H9 (cell line): ENCODE data around the gene AFAP1L2. TPM values are rescaled to one million over a fixed set of nuclear protein-coding genes. Genes with fewer than 3 reads are reported as not detected.

ENCODE experiments used
- DNase-seq: peaks from one replicate; pipeline ENCODE4 v3.0.0-alpha.2; 2017
- H2AFZ ChIP-seq: one replicate; pipeline ENCODE4 v1.6.1; 2013; ENCODE audit warnings: mild to moderate bottlenecking, low read length, control low read depth, moderate library complexity
- H2AK5ac ChIP-seq: 2 replicates; pipeline ENCODE4 v1.6.1; 2013; ENCODE audit warnings: low read length, control low read depth, mixed read lengths; ENCODE audit not compliant: insufficient read length
- H2BK120ac ChIP-seq: one replicate; pipeline ENCODE4 v1.6.1; 2013; ENCODE audit warnings: low read depth, mild to moderate bottlenecking, low read length, control low read depth, inconsistent platforms; ENCODE audit not compliant: poor library complexity, severe bottlenecking
- H2BK12ac ChIP-seq: 2 replicates; pipeline ENCODE4 v1.6.1; 2013; ENCODE audit warnings: low read length, control low read depth, mixed read lengths, low read depth; ENCODE audit not compliant: insufficient read length
- H2BK15ac ChIP-seq: 2 replicates; pipeline ENCODE4 v1.6.1; 2013; ENCODE audit warnings: low read depth, low read length, control low read depth
- H2BK20ac ChIP-seq: one replicate; pipeline ENCODE4 v1.6.1; 2013; ENCODE audit warnings: low read depth, mild to moderate bottlenecking, low read length, control low read depth, inconsistent platforms; ENCODE audit not compliant: poor library complexity, severe bottlenecking
- H2BK5ac ChIP-seq: 2 replicates; pipeline ENCODE4 v1.6.1; 2013; ENCODE audit warnings: low read length, control low read depth, mixed read lengths; ENCODE audit not compliant: insufficient read length
- H3K14ac ChIP-seq: 2 replicates; pipeline ENCODE4 v1.6.1; 2013; ENCODE audit warnings: low read length, control low read depth; ENCODE audit not compliant: insufficient read depth
- H3K18ac ChIP-seq: 2 replicates; pipeline ENCODE4 v1.6.1; 2013; ENCODE audit warnings: low read depth, mild to moderate bottlenecking, mixed read lengths, low read length, control low read depth; ENCODE audit not compliant: insufficient read length
- H3K23ac ChIP-seq: 2 replicates; pipeline ENCODE4 v1.6.1; 2013; ENCODE audit warnings: low read length, control low read depth, mixed read lengths, low read depth; ENCODE audit not compliant: insufficient read length
- H3K23me2 ChIP-seq: 2 replicates; pipeline ENCODE4 v1.6.1; 2013; ENCODE audit warnings: low read depth, mild to moderate bottlenecking, mixed read lengths, low read length, control low read depth; ENCODE audit not compliant: insufficient read length, poor library complexity, severe bottlenecking
- H3K27ac ChIP-seq: 2 replicates; pipeline ENCODE4 v1.5.1; 2013; ENCODE audit warnings: low read length, control low read depth, mixed read lengths, low read depth; ENCODE audit not compliant: insufficient read length
- H3K27me3 ChIP-seq: 2 replicates; pipeline ENCODE4 v1.6.1; 2013; ENCODE audit warnings: low read length, control low read depth, inconsistent platforms; ENCODE audit not compliant: insufficient read depth
- H3K4ac ChIP-seq: 2 replicates; pipeline ENCODE4 v1.6.1; 2013; ENCODE audit warnings: low read depth, mild to moderate bottlenecking, control low read depth, inconsistent platforms, low read length, moderate library complexity
- H3K4me1 ChIP-seq: 2 replicates; pipeline ENCODE4 v1.6.1; 2013; ENCODE audit warnings: low read length, control low read depth, inconsistent platforms; ENCODE audit not compliant: insufficient read depth
- H3K4me2 ChIP-seq: 2 replicates; pipeline ENCODE4 v1.6.1; 2013; ENCODE audit warnings: low read length, control low read depth, mixed read lengths; ENCODE audit not compliant: insufficient read length, insufficient read depth
- H3K56ac ChIP-seq: 2 replicates; pipeline ENCODE4 v1.6.1; 2013; ENCODE audit warnings: low read depth, mild to moderate bottlenecking, mixed read lengths, low read length, control low read depth; ENCODE audit not compliant: insufficient read length
- H3K79me1 ChIP-seq: 2 replicates; pipeline ENCODE4 v1.6.1; 2013; ENCODE audit warnings: low read depth, mild to moderate bottlenecking, moderate library complexity, low read length, control low read depth, inconsistent platforms; ENCODE audit not compliant: insufficient read depth, poor library complexity, severe bottlenecking
- H3K79me2 ChIP-seq: 2 replicates; pipeline ENCODE4 v1.6.1; 2013; ENCODE audit warnings: low read length, control low read depth, inconsistent platforms; ENCODE audit not compliant: insufficient read depth
- H3K9ac ChIP-seq: 2 replicates; pipeline ENCODE4 v1.6.1; 2013; ENCODE audit warnings: low read length, control low read depth, mixed read lengths; ENCODE audit not compliant: insufficient read length; ENCODE audit errors: extremely low read depth
- H3K9me3 ChIP-seq: one replicate; pipeline ENCODE4 v1.6.1; 2013; ENCODE audit warnings: low read depth, low read length, inconsistent platforms; ENCODE audit not compliant: control insufficient read depth
- H3T11ph ChIP-seq: one replicate; pipeline ENCODE4 v1.6.1; 2013; ENCODE audit warnings: mild to moderate bottlenecking, low read length, control low read depth, inconsistent platforms
- H4K20me1 ChIP-seq: one replicate; pipeline ENCODE4 v1.6.1; 2013; ENCODE audit not compliant: control insufficient read depth, insufficient read length, insufficient read depth
- H4K5ac ChIP-seq: 2 replicates; pipeline ENCODE4 v1.6.1; 2013; ENCODE audit warnings: low read depth, mild to moderate bottlenecking, mixed read lengths, low read length, control low read depth; ENCODE audit not compliant: insufficient read length
- H4K8ac ChIP-seq: replicated peaks from 2 replicates; pipeline ENCODE4 v1.6.1; 2013; ENCODE audit warnings: low read length, control low read depth, mixed read lengths, low read depth; ENCODE audit not compliant: insufficient read length
- H4K91ac ChIP-seq: 2 replicates; pipeline ENCODE4 v1.6.1; 2013; ENCODE audit warnings: low read depth, mild to moderate bottlenecking, moderate library complexity, mixed read lengths, low read length, control low read depth; ENCODE audit not compliant: insufficient read length
- H3K27ac Mint-ChIP-seq, 3 experiments: 2 replicates in 2 of 3; 3 replicates in 1 of 3; pipeline ENCODE4 v1.8.0; 2020 to 2021; ENCODE audit warnings: mixed read lengths in 3 of 3, mild to moderate bottlenecking in 1 of 3, moderate library complexity in 1 of 3
- H3K27me3 Mint-ChIP-seq: 2 replicates; pipeline ENCODE4 v1.8.0; 2021; ENCODE audit warnings: low read depth, mild to moderate bottlenecking, moderate library complexity, mixed read lengths
- H3K36me3 Mint-ChIP-seq, 3 experiments: 2 replicates in 2 of 3; 3 replicates in 1 of 3; pipeline ENCODE4 v1.8.0; 2020 to 2021; ENCODE audit warnings: low read depth in 3 of 3, mixed read lengths in 3 of 3; ENCODE audit not compliant: insufficient read depth in 1 of 3
- H3K4me1 Mint-ChIP-seq, 2 experiments: 2 replicates each; pipeline ENCODE4 v1.8.0; 2020; ENCODE audit warnings: mixed read lengths in 2 of 2
- H3K4me3 Mint-ChIP-seq, 2 experiments: 2 replicates in 1 of 2; 3 replicates in 1 of 2; pipeline ENCODE4 v1.8.0; 2020 to 2021; ENCODE audit warnings: mild to moderate bottlenecking in 2 of 2, mixed read lengths in 2 of 2, moderate library complexity in 1 of 2
- H3K9me3 Mint-ChIP-seq, 2 experiments: 2 replicates in 1 of 2; 3 replicates in 1 of 2; pipeline ENCODE4 v1.8.0; 2020; ENCODE audit warnings: mild to moderate bottlenecking in 2 of 2, mixed read lengths in 2 of 2, moderate library complexity in 1 of 2
- WGBS: extraction: QIAGEN DNeasy Blood & Tissue Kit; methylation state at CpG from one replicate; pipeline ENCODE4 v1.1.7; 2013; ENCODE audit warnings: missing lambda C conversion rate, low lambda C conversion rate, mixed read lengths; ENCODE audit not compliant: insufficient read length; ENCODE audit errors: extremely low coverage; 5-methylcytosine and 5-hydroxymethylcytosine counted together
- total RNA-seq: library from RNA; stranded (reverse); gene quantifications from 2 replicates; pipeline ENCODE4 v1.2.1, GENCODE V29; 2021
- TF ChIP-seq, protein P1 (sequence below): fragments of 200-600 bp; sonication (generic); conservative IDR thresholded peaks from 3 replicates; pipeline ENCODE4 v1.8.0; 2021; ENCODE audit warnings: antibody characterized with exemption, mild to moderate bottlenecking

AFAP1L2 gene
- total RNA-seq, 1 experiment from 2014 or later: 0.77 TPM

GRCh38 chr10:114408968-114409444 lies 4.7 kb upstream of the AFAP1L2 start:
- no peak overlapping the region for H3K56ac ChIP-seq
- H3K4ac ChIP-seq: no peak overlapping the region
- H4K20me1 ChIP-seq: no peaks in the 10 kb centered on the region
- H3K27ac Mint-ChIP-seq: peak overlapping the region in 2 of 3 experiments; percentile 26 to 31; a peak in 1 of 7 replicates
- WGBS: no CpG with 5 or more reads among the region's 5 CpGs
- H3K36me3 Mint-ChIP-seq: no peaks in the 10 kb centered on the region
- TF ChIP-seq, protein P1, sequence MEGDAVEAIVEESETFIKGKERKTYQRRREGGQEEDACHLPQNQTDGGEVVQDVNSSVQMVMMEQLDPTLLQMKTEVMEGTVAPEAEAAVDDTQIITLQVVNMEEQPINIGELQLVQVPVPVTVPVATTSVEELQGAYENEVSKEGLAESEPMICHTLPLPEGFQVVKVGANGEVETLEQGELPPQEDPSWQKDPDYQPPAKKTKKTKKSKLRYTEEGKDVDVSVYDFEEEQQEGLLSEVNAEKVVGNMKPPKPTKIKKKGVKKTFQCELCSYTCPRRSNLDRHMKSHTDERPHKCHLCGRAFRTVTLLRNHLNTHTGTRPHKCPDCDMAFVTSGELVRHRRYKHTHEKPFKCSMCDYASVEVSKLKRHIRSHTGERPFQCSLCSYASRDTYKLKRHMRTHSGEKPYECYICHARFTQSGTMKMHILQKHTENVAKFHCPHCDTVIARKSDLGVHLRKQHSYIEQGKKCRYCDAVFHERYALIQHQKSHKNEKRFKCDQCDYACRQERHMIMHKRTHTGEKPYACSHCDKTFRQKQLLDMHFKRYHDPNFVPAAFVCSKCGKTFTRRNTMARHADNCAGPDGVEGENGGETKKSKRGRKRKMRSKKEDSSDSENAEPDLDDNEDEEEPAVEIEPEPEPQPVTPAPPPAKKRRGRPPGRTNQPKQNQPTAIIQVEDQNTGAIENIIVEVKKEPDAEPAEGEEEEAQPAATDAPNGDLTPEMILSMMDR: no peak
- no peak overlapping the region for H2AK5ac ChIP-seq
- no peak overlapping the region for H2BK120ac ChIP-seq
- DNase-seq: no peak
- H2BK15ac ChIP-seq: no peak overlapping the region
- peaks cover 52% of the 10 kb centered on the region for H3K27me3 Mint-ChIP-seq
- no peaks in the 10 kb centered on the region for H3K79me2 ChIP-seq
- no peak overlapping the region for H3K4me3 Mint-ChIP-seq
- no peak overlapping the region for H2BK5ac ChIP-seq
- no peaks in the 10 kb centered on the region for H3K79me1 ChIP-seq
- no peak overlapping the region for H3K27ac ChIP-seq
- no peak overlapping the region for H4K8ac ChIP-seq
- H3K23me2 ChIP-seq: peaks cover 11% of the 10 kb centered on the region
- H2BK12ac ChIP-seq: no peak overlapping the region
- no peaks in the 10 kb centered on the region for H3K9me3 ChIP-seq
- H4K91ac ChIP-seq: no peak overlapping the region
- peaks cover 2 to 5% of the 10 kb centered on the region in 2 experiments; a peak in 2 of 5 replicates for H3K9me3 Mint-ChIP-seq
- H3K27me3 ChIP-seq: no peaks in the 10 kb centered on the region; the same call in 1 of the 2 replicates
- no peak overlapping the region for H3K18ac ChIP-seq
- H3T11ph ChIP-seq: no peak overlapping the region
- no peak overlapping the region for H4K5ac ChIP-seq
- no peak overlapping the region for H3K14ac ChIP-seq
- H3K23ac ChIP-seq: no peak overlapping the region
- H2BK20ac ChIP-seq: no peak overlapping the region
- no peak overlapping the region for H3K9ac ChIP-seq
- peaks cover 23 to 26% of the 10 kb centered on the region in 2 experiments for H3K4me1 Mint-ChIP-seq
- no peak overlapping the region for H3K4me2 ChIP-seq
- H2AFZ ChIP-seq: no peak overlapping the region
- H3K4me1 ChIP-seq: peaks cover 5% of the 10 kb centered on the region; the same call in 1 of the 2 replicates
